OCI-LY7 (cell line): ENCODE measurements around the gene ZBTB20.

ENCODE experiments used
- EZH2phosphoT487 ChIP-seq: fragments of 200-600 bp; sonication (generic); IDR thresholded peaks from 2 replicates; pipeline ENCODE4 v1.6.1; 2018; ENCODE audit warnings: low read depth, borderline replicate concordance, mild to moderate bottlenecking, mixed run types, antibody characterized with exemption, low read length, moderate library complexity, mixed read lengths
- TF ChIP-seq, protein P1 (sequence below): fragments of 200-600 bp; sonication (generic); conservative IDR thresholded peaks from 2 replicates; pipeline ENCODE4 v1.5.1; 2014; ENCODE audit warnings: mild to moderate bottlenecking, antibody characterized with exemption, low read length, moderate library complexity, mixed read lengths

DNA sequence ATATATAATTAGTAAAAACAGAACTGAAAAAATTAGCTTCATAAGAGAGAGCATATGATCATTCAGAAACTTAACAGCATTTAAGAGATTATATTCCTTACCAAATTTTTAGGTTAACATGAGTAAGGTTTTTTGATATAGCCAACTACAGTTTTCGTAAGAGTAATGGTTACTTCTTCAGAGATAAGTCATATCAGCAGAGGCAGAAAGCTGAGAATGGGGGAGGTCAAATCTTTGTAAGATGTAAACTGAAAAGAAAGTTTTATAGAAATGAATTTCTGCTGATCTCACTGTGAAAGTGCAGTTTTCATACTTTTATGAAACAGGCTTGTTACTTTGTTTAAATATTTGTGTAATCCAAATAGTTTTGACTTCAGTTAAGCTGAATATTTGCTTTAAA is 193.3 kb downstream of the ZBTB20 start:
- TF ChIP-seq, protein P1, sequence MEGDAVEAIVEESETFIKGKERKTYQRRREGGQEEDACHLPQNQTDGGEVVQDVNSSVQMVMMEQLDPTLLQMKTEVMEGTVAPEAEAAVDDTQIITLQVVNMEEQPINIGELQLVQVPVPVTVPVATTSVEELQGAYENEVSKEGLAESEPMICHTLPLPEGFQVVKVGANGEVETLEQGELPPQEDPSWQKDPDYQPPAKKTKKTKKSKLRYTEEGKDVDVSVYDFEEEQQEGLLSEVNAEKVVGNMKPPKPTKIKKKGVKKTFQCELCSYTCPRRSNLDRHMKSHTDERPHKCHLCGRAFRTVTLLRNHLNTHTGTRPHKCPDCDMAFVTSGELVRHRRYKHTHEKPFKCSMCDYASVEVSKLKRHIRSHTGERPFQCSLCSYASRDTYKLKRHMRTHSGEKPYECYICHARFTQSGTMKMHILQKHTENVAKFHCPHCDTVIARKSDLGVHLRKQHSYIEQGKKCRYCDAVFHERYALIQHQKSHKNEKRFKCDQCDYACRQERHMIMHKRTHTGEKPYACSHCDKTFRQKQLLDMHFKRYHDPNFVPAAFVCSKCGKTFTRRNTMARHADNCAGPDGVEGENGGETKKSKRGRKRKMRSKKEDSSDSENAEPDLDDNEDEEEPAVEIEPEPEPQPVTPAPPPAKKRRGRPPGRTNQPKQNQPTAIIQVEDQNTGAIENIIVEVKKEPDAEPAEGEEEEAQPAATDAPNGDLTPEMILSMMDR = no peak
- TF ChIP-seq EZH2phosphoT487 = no peak
